HFF-Myc (cell line): ENCODE results near the gene VPS13D.

ENCODE experiments used
- DNase-seq: peaks from one replicate; pipeline ENCODE4 v3.0.0-alpha.2; 2011; ENCODE audit warnings: low read depth; ENCODE audit errors: extremely low read depth
- H3K4me3 ChIP-seq: replicated peaks from 2 replicates; pipeline ENCODE4 v1.5.1; 2011; ENCODE audit warnings: low read depth, mild to moderate bottlenecking, control low read depth, low read length
- CTCF ChIP-seq: IDR thresholded peaks from 2 replicates; pipeline ENCODE4 v1.5.1; 2012; ENCODE audit warnings: mild to moderate bottlenecking, low read depth, low read length, control low read depth; ENCODE audit errors: missing control alignments

VPS13D gene

GRCh38 chr1:12359359-12360133 is 129.7 kb downstream of the VPS13D start:
- H3K4me3 ChIP-seq = no peak overlapping the region
- TF ChIP-seq CTCF = no peak
- DNase-seq = no peak

GRCh38 chr1:12368646-12369045 is 138.8 kb downstream of the VPS13D start:
- TF ChIP-seq CTCF = no peak

GRCh38 chr1:12369258-12369657 is 139.4 kb downstream of the VPS13D start:
- no peak for DNase-seq
- no peak overlapping the region for H3K4me3 ChIP-seq

More at GRCh38 chr1:12368646-12369045, 138.8 kb downstream of the VPS13D start:
- DNase-seq = no peak
- H3K4me3 ChIP-seq = no peak overlapping the region

GRCh38 chr1:12370333-12370975 is 140.6 kb downstream of the VPS13D start:
- no peak for DNase-seq
- TF ChIP-seq CTCF = no peak
- no peak overlapping the region for H3K4me3 ChIP-seq

More at GRCh38 chr1:12369258-12369657, 139.4 kb downstream of the VPS13D start:
- no peak for TF ChIP-seq CTCF

- DNase-seq = no peak
- TF ChIP-seq CTCF = no peak
- no peak overlapping the region for H3K4me3 ChIP-seq
Observed at GRCh38 chr1:12371053-12371452, 141.2 kb downstream of the VPS13D start.

GRCh38 chr1:12372180-12372579 is 142.3 kb downstream of the VPS13D start:
- no peak for TF ChIP-seq CTCF
- no peak overlapping the region for H3K4me3 ChIP-seq
- DNase-seq = no peak

GRCh38 chr1:12372761-12373160 is 142.9 kb downstream of the VPS13D start:
- H3K4me3 ChIP-seq = no peak overlapping the region
- no peak for DNase-seq
- no peak for TF ChIP-seq CTCF
